GM08714 (cell line): ENCODE results near the gene SLIT3.

Experiments
- H3K4me3 ChIP-seq: fragments of 200-500 bp; sonication (Bioruptor generic); 2 replicates; pipeline ENCODE4 v1.5.1; 2014; ENCODE audit warnings: mild to moderate bottlenecking, low read length, inconsistent platforms
- ZNF274 ChIP-seq: IDR thresholded peaks from 2 replicates; pipeline ENCODE4 v1.6.1; 2012; ENCODE audit warnings: mild to moderate bottlenecking, low read depth, low read length

The SLIT3 gene

DNA sequence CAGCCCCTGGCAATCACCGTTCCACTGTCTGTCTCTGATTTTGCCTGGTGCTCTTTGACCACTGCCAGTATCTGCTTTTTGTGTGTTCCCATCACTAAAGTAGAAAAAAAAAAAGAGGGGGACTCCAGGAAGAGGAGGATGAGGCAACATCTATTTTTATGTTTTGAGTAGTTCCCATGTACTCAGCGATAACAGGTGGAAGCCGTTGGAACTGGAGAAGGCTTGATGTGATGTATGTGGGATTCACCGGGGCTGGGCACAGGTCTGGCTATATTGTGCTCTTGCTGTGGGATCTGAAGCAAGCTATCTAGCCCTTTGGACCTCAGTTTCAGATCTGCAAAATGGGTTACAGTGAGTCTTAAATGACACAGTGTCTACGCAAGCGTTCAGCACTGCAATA, 104.9 kb downstream of the SLIT3 start:
- no peak for TF ChIP-seq ZNF274
- no peak overlapping the region for H3K4me3 ChIP-seq

DNA sequence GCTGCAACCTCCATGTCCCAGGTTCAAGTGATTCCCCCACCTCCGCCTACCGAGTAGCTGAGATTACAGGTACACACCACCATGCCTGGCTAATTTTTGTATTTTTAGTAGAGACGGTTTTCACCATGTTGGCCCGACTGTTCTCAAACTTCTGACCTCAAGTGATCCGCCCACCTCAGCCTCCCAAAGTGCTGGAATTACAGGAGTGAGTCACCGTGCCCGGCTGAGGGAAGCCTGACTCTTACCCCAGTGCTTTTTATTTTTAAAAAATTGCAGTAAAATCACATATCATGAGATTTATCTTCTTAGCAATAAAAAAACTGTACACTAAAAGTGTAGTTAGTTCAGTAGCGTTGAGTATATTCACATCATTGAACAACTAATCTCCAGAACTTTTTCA, 105.3 kb downstream of the SLIT3 start:
- TF ChIP-seq ZNF274 = no peak
- no peak overlapping the region for H3K4me3 ChIP-seq

DNA sequence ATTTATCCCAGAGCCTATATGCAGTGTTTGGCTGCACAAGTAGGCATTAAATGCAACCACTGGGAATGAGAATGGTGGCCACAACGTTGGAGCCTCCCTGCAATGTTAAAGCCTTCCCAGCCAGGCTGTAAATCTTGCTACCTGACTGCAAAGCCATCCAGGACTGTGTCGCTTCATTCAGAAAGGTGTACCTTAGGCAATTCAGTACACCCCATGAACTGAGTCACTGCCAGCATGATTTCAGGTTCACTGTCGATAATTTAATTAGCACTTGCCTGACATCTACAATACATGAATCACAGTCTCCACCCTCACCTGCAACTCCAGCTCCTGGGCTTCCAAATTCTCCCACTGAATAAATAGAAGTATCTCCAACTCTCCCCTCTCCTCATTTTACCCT, 108.4 kb downstream of the SLIT3 start:
- no peak for TF ChIP-seq ZNF274
- no peak overlapping the region for H3K4me3 ChIP-seq

DNA sequence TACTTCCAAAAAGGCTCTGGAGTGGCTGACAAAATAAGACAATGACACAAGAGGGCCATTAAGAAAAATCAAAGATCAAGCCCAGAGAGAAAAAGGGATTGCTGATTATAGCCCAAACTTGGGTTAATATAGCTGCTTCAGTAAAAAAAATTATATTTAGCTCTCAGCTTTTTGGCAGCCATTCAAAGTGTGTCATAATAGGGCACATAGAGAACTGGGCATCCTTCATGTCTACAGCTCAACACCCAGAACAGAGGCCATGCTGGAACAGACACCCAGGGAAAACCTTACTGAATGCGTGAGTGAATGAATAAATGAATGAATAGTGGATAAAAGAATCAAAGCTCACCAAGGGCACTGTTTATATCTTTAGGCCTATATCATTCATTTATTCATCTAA, 110.1 kb downstream of the SLIT3 start:
- no peak overlapping the region for H3K4me3 ChIP-seq
- TF ChIP-seq ZNF274 = no peak

DNA sequence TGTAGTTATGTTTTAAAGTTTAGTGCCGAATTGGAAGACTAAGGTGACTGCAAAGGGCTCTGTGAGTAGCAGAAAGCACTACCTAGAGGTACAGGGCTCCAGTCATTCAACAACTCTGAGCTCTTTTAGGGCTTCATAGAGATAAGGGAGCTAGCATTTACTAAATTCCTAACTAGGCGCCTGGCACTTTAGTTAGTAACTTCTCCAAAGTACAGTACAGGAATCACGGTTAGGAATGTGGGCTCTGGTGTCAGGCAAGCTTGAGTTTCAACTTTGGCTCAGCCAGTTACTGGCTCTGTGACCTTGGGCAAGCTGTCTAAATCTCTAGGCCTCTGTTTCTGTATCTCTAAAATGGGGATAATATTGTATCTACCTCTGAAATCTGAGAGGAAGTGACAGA, 115.3 kb downstream of the SLIT3 start:
- no peak for TF ChIP-seq ZNF274
- no peak overlapping the region for H3K4me3 ChIP-seq

GRCh38 chr5:169183576-169183975, 117.4 kb downstream of the SLIT3 start:
- H3K4me3 ChIP-seq = no peak overlapping the region
- TF ChIP-seq ZNF274 = no peak

DNA sequence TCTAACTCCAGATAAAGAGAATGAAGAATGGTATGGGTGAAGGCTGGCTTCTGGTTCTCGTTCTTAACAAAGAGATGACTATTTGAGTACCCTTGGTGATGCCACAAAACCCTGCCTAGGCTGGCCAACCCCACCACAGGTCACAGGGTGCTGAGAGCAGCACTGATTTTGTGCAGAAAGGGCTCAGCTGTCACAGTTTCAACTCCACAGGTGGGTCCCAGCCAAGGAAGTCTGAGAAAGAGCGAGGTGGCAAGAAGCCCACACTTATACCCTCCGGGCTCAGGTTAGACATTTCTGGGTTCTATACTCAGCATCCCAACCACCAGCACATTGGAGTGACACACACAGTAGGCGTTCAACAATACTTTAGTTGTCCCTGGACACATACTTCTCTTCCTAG, 118.1 kb downstream of the SLIT3 start:
- no peak for TF ChIP-seq ZNF274
- H3K4me3 ChIP-seq = no peak overlapping the region

GRCh38 chr5:169181814-169182213, 119.1 kb downstream of the SLIT3 start:
- H3K4me3 ChIP-seq = no peak overlapping the region
- TF ChIP-seq ZNF274 = no peak

GRCh38 chr5:169178754-169179153, 122.2 kb downstream of the SLIT3 start:
- no peak overlapping the region for H3K4me3 ChIP-seq
- no peak for TF ChIP-seq ZNF274

DNA sequence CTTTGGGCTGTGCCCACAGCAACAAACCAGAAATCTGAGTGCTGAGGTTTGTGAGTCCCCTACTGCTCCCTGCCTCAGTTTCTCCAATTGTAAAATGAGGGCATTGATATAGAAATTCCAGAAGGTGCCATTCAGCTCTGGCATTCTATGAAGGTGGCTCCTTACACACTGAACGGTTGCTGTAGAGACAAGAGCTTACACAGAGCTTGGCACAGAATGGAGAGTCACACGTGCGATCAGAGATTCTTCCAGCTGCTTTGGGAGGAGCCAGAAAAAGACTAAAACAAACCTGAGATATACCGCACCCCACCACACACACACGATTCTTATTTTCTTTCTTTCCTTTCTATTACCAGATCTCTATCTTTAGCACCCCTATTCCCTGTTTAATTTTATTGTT, 122.7 kb downstream of the SLIT3 start:
- no peak for TF ChIP-seq ZNF274
- H3K4me3 ChIP-seq = no peak overlapping the region

DNA sequence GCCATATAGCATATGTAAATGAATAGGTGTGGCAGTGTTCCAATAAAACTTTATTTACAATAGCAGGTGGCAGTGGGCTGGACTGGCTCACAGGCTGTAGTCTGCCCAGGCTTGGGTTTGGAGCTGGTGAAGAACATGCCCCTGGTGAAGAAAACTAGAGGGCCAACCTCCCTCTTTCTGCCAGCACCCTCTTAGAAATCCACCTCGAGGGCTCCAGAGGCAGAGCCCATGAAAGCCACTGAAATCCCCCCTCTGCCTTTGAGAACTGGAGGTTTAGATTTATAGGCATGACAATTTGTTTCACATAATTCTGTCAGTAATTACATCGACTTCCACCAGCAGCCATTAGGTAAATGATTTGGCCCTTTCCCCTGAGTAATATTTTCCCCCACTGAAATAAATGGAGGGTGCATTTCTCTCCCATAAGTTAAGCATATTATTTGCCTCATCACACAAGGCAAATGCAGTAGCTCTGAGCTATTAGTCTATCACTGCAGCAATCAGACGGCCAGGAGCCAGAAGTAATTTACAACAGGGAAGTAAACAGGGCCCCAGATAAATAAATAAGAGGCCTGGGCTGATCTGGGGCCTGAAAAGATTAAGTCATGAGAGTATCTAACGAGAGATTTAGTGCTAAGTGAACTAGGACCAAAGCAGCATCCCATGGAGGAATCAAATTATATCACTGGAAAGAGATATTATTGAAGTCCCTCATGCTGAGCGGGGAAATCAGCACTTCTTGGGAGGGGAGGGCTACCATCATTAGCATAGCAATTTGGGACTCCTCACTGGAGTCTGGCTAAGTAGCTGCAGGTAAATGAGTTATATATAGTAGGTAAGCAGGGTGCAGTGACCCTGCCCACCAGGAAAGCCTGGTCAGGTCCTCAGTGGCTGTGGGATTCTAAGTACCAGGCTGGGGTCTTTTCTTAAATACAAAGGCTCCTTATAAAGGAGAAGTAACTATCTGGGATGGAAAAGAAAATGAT, 123.9 kb downstream of the SLIT3 start:
- H3K4me3 ChIP-seq = no peak overlapping the region
- no peak for TF ChIP-seq ZNF274

DNA sequence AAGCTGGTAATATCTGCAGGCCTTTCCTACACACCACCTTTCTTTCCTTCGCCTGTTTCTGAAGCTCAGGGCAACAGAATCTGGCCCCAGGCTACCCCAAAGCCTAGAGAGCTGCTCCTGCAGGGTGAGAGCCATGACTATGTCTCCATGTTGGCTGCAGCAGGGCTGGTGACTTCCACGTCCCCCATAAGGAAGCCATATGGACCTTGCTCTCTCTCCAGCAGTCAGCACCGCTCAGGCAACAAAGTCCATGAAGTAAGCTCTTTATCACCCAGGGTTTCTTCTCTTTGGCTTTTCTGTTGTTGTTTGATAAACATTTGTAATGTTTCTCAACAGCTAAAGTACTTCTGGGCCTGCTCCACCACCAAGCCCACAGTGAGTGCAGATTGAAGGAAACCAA, 125.2 kb downstream of the SLIT3 start:
- no peak overlapping the region for H3K4me3 ChIP-seq
- no peak for TF ChIP-seq ZNF274

- H3K4me3 ChIP-seq = no peak overlapping the region
- TF ChIP-seq ZNF274 = no peak
These were observed 126.0 kb downstream of the SLIT3 start for GRCh38 chr5:169174923-169175322.

GRCh38 chr5:169173372-169173771, 127.6 kb downstream of the SLIT3 start:
- no peak for TF ChIP-seq ZNF274
- no peak overlapping the region for H3K4me3 ChIP-seq

GRCh38 chr5:169171515-169171914, 129.4 kb downstream of the SLIT3 start:
- H3K4me3 ChIP-seq = no peak overlapping the region
- no peak for TF ChIP-seq ZNF274

- no peak for TF ChIP-seq ZNF274
- H3K4me3 ChIP-seq = no peak overlapping the region
These were observed 131.2 kb downstream of the SLIT3 start for GRCh38 chr5:169169783-169170182.

DNA sequence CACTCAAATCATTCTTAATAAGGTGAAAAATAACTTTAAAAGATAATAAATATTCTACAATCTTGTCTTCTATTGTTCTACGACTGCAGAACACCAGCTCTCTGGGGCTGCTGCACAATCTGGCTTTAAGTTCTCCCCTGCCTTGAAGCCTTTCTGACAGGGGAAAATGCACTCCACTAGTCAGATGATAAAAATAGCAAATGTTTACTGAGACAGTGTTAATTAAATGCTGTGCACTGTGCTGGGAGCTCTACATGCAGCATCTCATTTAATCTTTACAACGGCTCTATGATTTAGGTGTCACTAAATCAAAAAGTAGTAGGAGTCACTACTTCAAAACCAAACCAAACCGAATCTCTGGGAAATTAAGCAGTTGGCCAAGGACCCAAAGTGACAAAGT, 132.7 kb downstream of the SLIT3 start:
- TF ChIP-seq ZNF274 = no peak
- H3K4me3 ChIP-seq = no peak overlapping the region
